Measurements from ENCODE around the gene MUC3A. TPM values are rescaled to one million over a fixed set of nuclear protein-coding genes. Genes with fewer than 3 reads are reported as not detected.

Gene MUC3A
- total and polyA plus RNA-seq, 2 of the 8 experiments (the other 6 are each of a cell fraction or from before 2014, with no cell fraction given), result 15.4 to 43.9 TPM

- WGBS, 2 experiments (ENCODE audit: extremely low coverage in 1 of 2, insufficient coverage in 1 of 2, insufficient read length in 1 of 2, insufficient replicate concordance in 2 of 2, low coverage in 1 of 2, low lambda C conversion rate in 2 of 2, missing lambda C conversion rate in 1 of 2), result 89% methylated on average over 6 of the region's 6 CpGs; no CpG with 5 or more reads in 1 of the 2 experiments
- TF ChIP-seq CBX5 (IDR thresholded peaks at IDR 0.05; ENCODE audit: low read depth, low read length), result no peak
These were observed 63.6 kb downstream of the MUC3A start for GRCh38 chr7:101012931-101013330.

More at GRCh38 chr7:101012931-101013330, 63.6 kb downstream of the MUC3A start:
- POLR2A ChIA-PET (ENCODE audit: partially characterized antibody), result no interaction called here
- Histone ChIP-seq H3K23ac (ENCODE audit: insufficient read length) (no peak overlapping the region), H3K79me1 (ENCODE audit: low read depth, low read length) (0 out of 2 replicates have a peak, but pooled peaks cover 5% of the 10 kb centered on the region), H4K91ac (replicated peaks; ENCODE audit: insufficient read length, low read length) (no peak overlapping the region), H2BK5ac (ENCODE audit: low read depth, low read length) (no peak overlapping the region), H4K8ac (ENCODE audit: extremely low read depth, insufficient read depth, low read length) (no peak overlapping the region), H3K4ac (replicated peaks; ENCODE audit: insufficient read length, low read depth, low read length) (no peak overlapping the region), H2AFZ (ENCODE audit: low read length) (no peak overlapping the region), H4K5ac (ENCODE audit: insufficient read length, low read depth, low read length) (no peak overlapping the region), H3K9ac (replicated peaks in 1 of 4; ENCODE audit: extremely low read depth in 1 of 4, low read depth in 3 of 4, low read length in 3 of 4) (no peak overlapping the region), H2BK20ac (ENCODE audit: low read length) (no peak overlapping the region), H3K36me3 (ENCODE audit: control insufficient read depth in 2 of 4, insufficient read depth in 4 of 4, low read length in 3 of 4) (peaks cover 0 to 2% (median 0%) of the 10 kb centered on the region in 4 experiments; a peak in 1 of 8 replicates), H3K4me1 (replicated peaks in 1 of 4; ENCODE audit: control insufficient read depth in 3 of 4, insufficient read depth in 4 of 4, low read length in 3 of 4) (peaks cover 8 to 19% (median 13%) of the 10 kb centered on the region in 4 experiments), H2BK12ac (ENCODE audit: low read depth, low read length) (no peak overlapping the region), H2BK120ac (replicated peaks; ENCODE audit: low read depth, low read length) (no peak overlapping the region), H3K4me3 (ENCODE audit: extremely low read depth in 1 of 4, insufficient read depth in 2 of 4, low read depth in 3 of 4, low read length in 4 of 4) (no peak overlapping the region), H3K27ac (ENCODE audit: low read depth, low read length) (no peak overlapping the region), H4K20me1 (replicated peaks in 1 of 2; ENCODE audit: control insufficient read depth in 1 of 2, insufficient read depth in 2 of 2, low read length in 2 of 2) (no peaks in the 10 kb centered on the region), H3K9me3 (ENCODE audit: insufficient read depth in 2 of 2, low read depth in 1 of 2, low read length in 1 of 2) (no peaks in the 10 kb centered on the region), H2AK5ac (ENCODE audit: low read depth, low read length) (no peak overlapping the region), H3K4me2 (ENCODE audit: insufficient read depth in 1 of 2, low read depth in 2 of 2, low read length in 2 of 2) (no peak overlapping the region), H3K56ac (replicated peaks; ENCODE audit: insufficient read length, low read depth, low read length) (no peak overlapping the region), H3K79me2 (ENCODE audit: control insufficient read depth in 1 of 2, insufficient read depth in 2 of 2, low read length in 2 of 2) (no peaks in the 10 kb centered on the region), H3K14ac (ENCODE audit: insufficient read length) (no peak overlapping the region), H3K23me2 (ENCODE audit: low read depth, low read length) (peaks cover 9% of the 10 kb centered on the region; the same call in 1 of the 2 replicates), H2BK15ac (ENCODE audit: low read length) (no peak overlapping the region), H3K27me3 (replicated peaks in 1 of 4; ENCODE audit: control insufficient read depth in 3 of 4, extremely low read depth in 1 of 4, insufficient read depth in 3 of 4, low read length in 3 of 4) (no peaks in the 10 kb centered on the region; a peak in 1 of 7 replicates), H3K18ac (ENCODE audit: extremely low read depth, low read length) (no peak overlapping the region)
- DNase-seq (ENCODE audit: low read depth in 1 of 2, low spot score in 2 of 2) (no peak), FAIRE-seq (no peak)
- CTCF ChIA-PET (ENCODE audit: partially characterized antibody), result interaction anchor here (0.6 to 1.4 kb wide), 6 partner anchors 38 to 444 kb away, joined by 3 to 4 read pairs (median 3); partner anchors contain the start of gene MUC3A

All from H1 (cell line).